CD4-positive, CD25-positive, alpha-beta regulatory T cell (primary cell): Measurements from ENCODE around the gene MTMR3. TPM values are rescaled to one million over a fixed set of nuclear protein-coding genes. Genes with fewer than 3 reads are reported as not detected.

Experiments
- ATAC-seq, 2 donors: fragments of 150-1000 bp; cut with Tn5 transposase; one replicate each; pipeline ENCODE4 v1.10.0; 2021; ENCODE audit warnings: low read depth in 2 of 2, moderate number of reproducible peaks in 2 of 2, moderate library complexity in 1 of 2
- DNase-seq, 3 donors: peaks; one replicate each; pipeline versions ENCODE4 v3.0.0 to v3.0.0-alpha.2; 2012 to 2022; ENCODE audit warnings: mixed read lengths in 1 of 3
- H3K27ac ChIP-seq: one replicate; pipeline ENCODE4 v1.7.0; 2013; ENCODE audit warnings: mild to moderate bottlenecking, low read length; ENCODE audit not compliant: insufficient read depth, poor library complexity, severe bottlenecking
- H3K27me3 ChIP-seq: one replicate; pipeline ENCODE4 v1.7.0; 2013; ENCODE audit warnings: low read length; ENCODE audit not compliant: control insufficient read depth, insufficient read depth
- H3K36me3 ChIP-seq: one replicate; pipeline ENCODE4 v1.7.0; 2013; ENCODE audit warnings: mild to moderate bottlenecking, low read length, moderate library complexity; ENCODE audit not compliant: control insufficient read depth, insufficient read depth
- H3K4me1 ChIP-seq: 2 replicates; pipeline ENCODE4 v1.7.0; 2013; ENCODE audit warnings: mild to moderate bottlenecking, low read length; ENCODE audit not compliant: insufficient read depth, control insufficient read depth, poor library complexity, severe bottlenecking
- H3K4me3 ChIP-seq: one replicate; pipeline ENCODE4 v1.7.0; 2013; ENCODE audit warnings: low read depth, mild to moderate bottlenecking, low read length, moderate library complexity
- H3K9me3 ChIP-seq, 2 experiments: 1 replicate in 1 of 2; 2 replicates in 1 of 2; pipeline ENCODE4 v1.7.0; 2013; ENCODE audit warnings: low read length in 2 of 2, mild to moderate bottlenecking in 1 of 2, moderate library complexity in 1 of 2; ENCODE audit not compliant: control insufficient read depth in 2 of 2
- H3K27ac Mint-ChIP-seq, 3 donors: one replicate each; pipeline ENCODE4 v1.8.0; 2020 to 2022; ENCODE audit warnings: mild to moderate bottlenecking in 3 of 3, mixed read lengths in 3 of 3, moderate library complexity in 2 of 3
- H3K27me3 Mint-ChIP-seq: one replicate; pipeline ENCODE4 v1.8.0; 2022; ENCODE audit warnings: mild to moderate bottlenecking, mixed read lengths
- H3K36me3 Mint-ChIP-seq: one replicate; pipeline ENCODE4 v1.8.0; 2020; ENCODE audit warnings: mixed read lengths
- H3K4me1 Mint-ChIP-seq, 4 donors: one replicate each; pipeline ENCODE4 v1.8.0; 2020 to 2022; ENCODE audit warnings: mixed read lengths in 4 of 4, mild to moderate bottlenecking in 1 of 4
- H3K4me3 Mint-ChIP-seq, 4 donors: one replicate each; pipeline ENCODE4 v1.8.0; 2020 to 2022; ENCODE audit warnings: mild to moderate bottlenecking in 4 of 4, mixed read lengths in 4 of 4, moderate library complexity in 3 of 4
- H3K9me3 Mint-ChIP-seq, 7 donors: one replicate each; pipeline ENCODE4 v1.8.0; 2020 to 2022; ENCODE audit warnings: mixed read lengths in 7 of 7, mild to moderate bottlenecking in 3 of 7, moderate library complexity in 2 of 7
- polyA plus RNA-seq, 4 donors: library from polyadenylated mRNA; unstranded; fragments of 300-500 nt; fragmentation: Illumina TruSeq; gene quantifications; one replicate each; pipeline ENCODE4 v1.2.3, GENCODE V29; 2021
- total RNA-seq: library from RNA; stranded (reverse); gene quantifications from one replicate; pipeline ENCODE4 v1.2.3, GENCODE V29; 2022

Gene MTMR3
- total and polyA plus RNA-seq, 5 donors from 2014 or later: 14.3 to 64.4 (median 19.1) TPM

DNA sequence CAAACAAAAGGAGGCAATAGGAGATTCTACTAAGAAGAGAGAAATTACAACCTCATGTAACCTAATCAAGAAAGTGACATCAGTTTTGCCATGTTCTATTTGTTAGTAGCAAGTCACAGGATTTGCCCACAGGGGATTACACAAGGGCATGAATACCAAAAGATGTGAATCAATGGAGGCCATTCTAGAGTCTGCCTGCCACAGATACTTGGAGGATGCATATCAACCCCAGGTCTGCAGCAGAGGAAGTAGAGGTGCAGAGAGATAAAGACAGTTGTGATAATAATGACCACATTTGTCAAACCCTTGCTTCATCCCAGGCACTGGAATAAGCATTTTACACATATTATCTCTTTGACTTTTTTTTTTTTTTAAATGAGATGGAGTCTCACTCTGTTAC is 42.5 kb upstream of the MTMR3 start:
- no peak overlapping the region for H3K4me3 ChIP-seq
- no peak overlapping the region for H3K27ac ChIP-seq
- no peaks in the 10 kb centered on the region for H3K27me3 ChIP-seq
- H3K27me3 Mint-ChIP-seq: peaks cover 1% of the 10 kb centered on the region
- peaks cover 17 to 34% (median 24%) of the 10 kb centered on the region in 4 donors for H3K4me1 Mint-ChIP-seq
- DNase-seq (no peak), ATAC-seq (no peak)
- H3K9me3 Mint-ChIP-seq: peaks cover 0 to 2% (median 0%) of the 10 kb centered on the region in 7 donors
- peak overlapping the region in 1 of 4 donors; percentile 37 for H3K4me3 Mint-ChIP-seq
- H3K36me3 Mint-ChIP-seq: peaks cover 4% of the 10 kb centered on the region
- H3K9me3 ChIP-seq: no peaks in the 10 kb centered on the region
- H3K36me3 ChIP-seq: peaks cover under 1% of the 10 kb centered on the region
- peaks cover 22% of the 10 kb centered on the region for H3K4me1 ChIP-seq
- H3K27ac Mint-ChIP-seq: no peak overlapping the region

GRCh38 chr22:29842172-29842571 is 40.8 kb upstream of the MTMR3 start:
- DNase-seq: no peak
- Mint-ChIP-seq H3K4me1 (peaks cover 10 to 19% (median 12%) of the 10 kb centered on the region in 4 donors), H3K4me3 (no peak overlapping the region), H3K9me3 (peaks cover 0 to 6% (median 0%) of the 10 kb centered on the region in 7 donors), H3K27ac (no peak overlapping the region), H3K36me3 (no peaks in the 10 kb centered on the region), H3K27me3 (peaks cover 5% of the 10 kb centered on the region)
- Histone ChIP-seq H3K4me1 (peaks cover 14% of the 10 kb centered on the region), H3K36me3 (no peaks in the 10 kb centered on the region), H3K27me3 (no peaks in the 10 kb centered on the region), H3K9me3 (no peaks in the 10 kb centered on the region), H3K4me3 (no peak overlapping the region), H3K27ac (no peak overlapping the region)
- ATAC-seq: no peak

DNA sequence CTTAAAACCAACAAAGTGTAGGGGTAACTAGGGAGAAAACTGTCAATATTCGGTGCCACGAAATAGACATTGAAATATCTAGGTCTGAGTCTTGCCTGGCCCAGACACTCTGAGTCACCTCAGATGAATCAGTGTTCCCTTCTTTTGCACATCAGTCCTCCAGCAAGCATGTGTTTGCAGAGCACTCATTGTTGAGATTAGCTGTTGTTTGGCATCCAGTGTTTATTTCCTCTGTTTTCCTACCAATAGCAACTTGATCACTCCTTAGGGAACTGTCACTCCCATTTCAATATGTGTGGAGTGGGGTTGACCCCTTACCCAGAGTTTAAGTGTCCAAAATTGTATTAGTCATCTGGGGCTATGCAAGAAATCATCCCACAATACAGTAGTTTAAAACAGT is 40.2 kb upstream of the MTMR3 start:
- no peaks in the 10 kb centered on the region for H3K27me3 ChIP-seq
- Mint-ChIP-seq H3K27ac (no peak overlapping the region), H3K9me3 (peaks cover 0 to 6% (median 0%) of the 10 kb centered on the region in 7 donors), H3K4me1 (peaks cover 6 to 13% (median 7%) of the 10 kb centered on the region in 4 donors), H3K36me3 (no peaks in the 10 kb centered on the region), H3K27me3 (peaks cover 5% of the 10 kb centered on the region), H3K4me3 (no peak overlapping the region)
- no peak for ATAC-seq
- no peak for DNase-seq
- no peaks in the 10 kb centered on the region for H3K36me3 ChIP-seq
- H3K4me3 ChIP-seq: no peak overlapping the region
- no peaks in the 10 kb centered on the region for H3K9me3 ChIP-seq
- H3K27ac ChIP-seq: no peak overlapping the region
- peaks cover 9% of the 10 kb centered on the region for H3K4me1 ChIP-seq

DNA sequence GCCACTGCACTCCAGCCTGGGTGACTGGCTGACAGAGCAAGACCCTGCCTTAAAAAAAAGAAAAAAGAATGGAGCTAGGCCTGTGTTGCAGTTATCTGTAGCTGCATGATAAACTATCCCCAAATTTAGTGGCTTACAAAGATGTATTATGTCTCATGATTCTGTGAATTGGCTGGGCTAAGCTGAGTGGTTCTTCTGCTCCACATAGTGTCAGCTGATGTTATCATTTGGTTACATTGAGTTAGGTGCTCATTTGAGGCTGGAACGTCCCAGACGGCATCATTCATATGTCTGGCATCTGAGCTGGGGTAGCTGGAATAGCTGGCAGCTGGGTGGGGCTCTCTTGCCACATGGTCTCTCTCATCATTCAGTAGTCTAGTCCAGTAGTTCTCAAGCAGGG is 36.7 kb upstream of the MTMR3 start:
- Mint-ChIP-seq H3K9me3 (peaks cover 0 to 6% (median 1%) of the 10 kb centered on the region in 7 donors), H3K36me3 (no peaks in the 10 kb centered on the region), H3K4me1 (peaks cover 0 to 2% (median 0%) of the 10 kb centered on the region in 4 donors), H3K27ac (no peak overlapping the region), H3K4me3 (no peak overlapping the region), H3K27me3 (peaks cover 17% of the 10 kb centered on the region)
- DNase-seq (no peak), ATAC-seq (no peak)
- Histone ChIP-seq H3K4me3 (no peak overlapping the region), H3K27ac (no peak overlapping the region), H3K4me1 (no peaks in the 10 kb centered on the region), H3K36me3 (no peaks in the 10 kb centered on the region), H3K9me3 (no peaks in the 10 kb centered on the region), H3K27me3 (peaks cover 4% of the 10 kb centered on the region)

- H3K27ac Mint-ChIP-seq: no peak overlapping the region
- peaks cover 18% of the 10 kb centered on the region for H3K27me3 Mint-ChIP-seq
- no peak overlapping the region for H3K4me3 Mint-ChIP-seq
- H3K9me3 Mint-ChIP-seq: peaks cover 0 to 6% (median 1%) of the 10 kb centered on the region in 7 donors
- Histone ChIP-seq H3K4me1 (no peaks in the 10 kb centered on the region), H3K4me3 (no peak overlapping the region), H3K36me3 (no peaks in the 10 kb centered on the region), H3K27me3 (peaks cover 4% of the 10 kb centered on the region), H3K9me3 (no peaks in the 10 kb centered on the region), H3K27ac (no peak overlapping the region)
- no peaks in the 10 kb centered on the region for H3K36me3 Mint-ChIP-seq
- H3K4me1 Mint-ChIP-seq: peaks cover 0 to 2% (median 0%) of the 10 kb centered on the region in 4 donors
- ATAC-seq (no peak), DNase-seq (no peak)
These were observed 34.9 kb upstream of the MTMR3 start for GRCh38 chr22:29848111-29848510.

DNA sequence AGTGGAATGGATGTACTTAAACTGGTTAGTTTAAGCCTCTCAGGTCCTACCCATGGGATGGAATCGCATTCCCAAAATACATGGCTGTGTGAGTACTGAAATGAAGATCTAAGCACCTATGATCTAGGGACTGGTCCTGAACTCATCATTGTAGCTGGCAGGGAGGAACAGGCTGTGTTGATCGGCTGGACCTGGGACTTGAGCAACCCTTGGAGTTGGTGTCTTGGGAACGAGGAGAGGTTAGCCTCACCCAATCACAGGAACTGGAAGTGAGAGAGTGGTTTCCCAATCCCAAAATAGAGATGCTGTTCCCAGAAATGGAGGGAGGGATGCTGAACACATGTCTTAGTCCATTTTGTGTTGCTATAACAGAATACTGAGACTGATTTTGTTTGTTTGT is 28.5 kb upstream of the MTMR3 start:
- Histone ChIP-seq H3K9me3 (no peaks in the 10 kb centered on the region), H3K36me3 (no peaks in the 10 kb centered on the region), H3K27me3 (peaks cover 5% of the 10 kb centered on the region), H3K27ac (no peak overlapping the region), H3K4me1 (no peaks in the 10 kb centered on the region), H3K4me3 (no peak overlapping the region)
- Mint-ChIP-seq H3K27ac (no peak overlapping the region), H3K4me1 (peaks cover 0 to 2% (median 0%) of the 10 kb centered on the region in 4 donors), H3K36me3 (no peaks in the 10 kb centered on the region), H3K4me3 (no peak overlapping the region), H3K9me3 (peaks cover 0 to 1% (median 0%) of the 10 kb centered on the region in 7 donors), H3K27me3 (peaks cover 24% of the 10 kb centered on the region)
- DNase-seq (no peak), ATAC-seq (no peak)

DNA sequence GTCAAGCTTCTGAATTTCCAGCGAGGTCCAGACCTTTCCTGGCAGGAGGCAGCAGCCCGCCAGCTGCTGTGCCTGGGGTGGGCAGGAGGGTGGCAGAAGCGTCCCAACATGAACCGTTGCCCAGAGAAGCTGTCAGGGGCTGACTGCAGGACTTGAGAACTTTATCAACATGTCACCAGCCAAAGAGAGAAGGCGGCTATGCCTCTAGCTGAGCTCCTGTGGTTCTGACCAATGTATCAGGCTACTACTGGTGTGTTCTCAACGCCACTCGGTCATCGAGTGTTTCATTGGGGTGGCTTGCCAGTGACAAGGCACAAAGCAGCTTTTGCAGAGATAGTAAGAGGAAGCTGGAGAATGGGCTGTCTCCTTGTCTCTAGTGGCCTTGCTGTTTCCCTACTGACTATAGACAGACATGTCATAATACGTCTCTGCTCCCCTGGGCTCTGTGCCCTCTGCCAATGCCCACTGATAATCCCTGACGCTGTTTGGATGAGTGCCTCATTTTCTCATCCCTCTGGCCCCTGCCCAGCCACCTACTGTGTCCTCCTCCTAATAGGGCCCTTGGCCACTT is 27.3 kb upstream of the MTMR3 start:
- H3K27me3 Mint-ChIP-seq: peaks cover 19% of the 10 kb centered on the region
- no peak overlapping the region for H3K4me3 Mint-ChIP-seq
- H3K27ac Mint-ChIP-seq: peak overlapping the region in 1 of 3 donors; percentile 43
- Histone ChIP-seq H3K9me3 (no peaks in the 10 kb centered on the region), H3K27ac (no peak overlapping the region), H3K36me3 (no peaks in the 10 kb centered on the region), H3K4me3 (no peak overlapping the region), H3K27me3 (peaks cover 2% of the 10 kb centered on the region), H3K4me1 (no peaks in the 10 kb centered on the region)
- H3K36me3 Mint-ChIP-seq: no peaks in the 10 kb centered on the region
- no peaks in the 10 kb centered on the region for H3K4me1 Mint-ChIP-seq
- H3K9me3 Mint-ChIP-seq: peaks cover 0 to under 1% (median 0%) of the 10 kb centered on the region in 7 donors
- ATAC-seq (no peak), DNase-seq (no peak)

- Histone ChIP-seq H3K36me3 (no peaks in the 10 kb centered on the region), H3K9me3 (no peaks in the 10 kb centered on the region), H3K4me3 (no peak overlapping the region), H3K27ac (no peak overlapping the region), H3K4me1 (no peaks in the 10 kb centered on the region), H3K27me3 (peaks cover 2% of the 10 kb centered on the region)
- Mint-ChIP-seq H3K27ac (no peak overlapping the region), H3K4me3 (no peak overlapping the region), H3K36me3 (no peaks in the 10 kb centered on the region), H3K4me1 (no peaks in the 10 kb centered on the region), H3K27me3 (peaks cover 14% of the 10 kb centered on the region), H3K9me3 (peaks cover 0 to 1% (median 0%) of the 10 kb centered on the region in 7 donors)
- DNase-seq (no peak), ATAC-seq (no peak)
These were observed 26.5 kb upstream of the MTMR3 start for GRCh38 chr22:29856496-29856895.
